Trophoblast cell (in vitro differentiated cells and primary cell): ENCODE data around the gene APRT.
A peak's percentile ranks its signal among the peaks of the same experiment; 100 is the strongest.

Experiments
- DNase-seq, 2 donors: peaks; one replicate each; pipeline ENCODE4 v3.0.0-alpha.2; 2016
- H2AFZ ChIP-seq: 2 replicates; pipeline ENCODE4 v1.6.1; 2013; ENCODE audit warnings: low read length, moderate library complexity, mild to moderate bottlenecking; ENCODE audit not compliant: insufficient read depth, poor library complexity
- H2AK5ac ChIP-seq: 2 replicates; pipeline ENCODE4 v1.6.1; 2013; ENCODE audit warnings: mild to moderate bottlenecking, low read length
- H2BK120ac ChIP-seq: 2 replicates; pipeline ENCODE4 v1.6.1; 2013; ENCODE audit warnings: low read length, mild to moderate bottlenecking, moderate library complexity; ENCODE audit not compliant: insufficient read depth, poor library complexity
- H2BK12ac ChIP-seq: 2 replicates; pipeline ENCODE4 v1.6.1; 2013; ENCODE audit warnings: mild to moderate bottlenecking, low read length, moderate library complexity
- H2BK5ac ChIP-seq: 2 replicates; pipeline ENCODE4 v1.6.1; 2013; ENCODE audit warnings: low read length, low read depth, moderate library complexity, mild to moderate bottlenecking; ENCODE audit not compliant: poor library complexity
- H3K14ac ChIP-seq: 2 replicates; pipeline ENCODE4 v1.6.1; 2013; ENCODE audit warnings: mild to moderate bottlenecking, low read length
- H3K18ac ChIP-seq: 2 replicates; pipeline ENCODE4 v1.6.1; 2013; ENCODE audit warnings: mild to moderate bottlenecking, low read length
- H3K23ac ChIP-seq: 2 replicates; pipeline ENCODE4 v1.6.1; 2013; ENCODE audit warnings: low read length
- H3K27ac ChIP-seq: 2 replicates; pipeline ENCODE4 v1.5.1; 2013; ENCODE audit warnings: low read depth, mild to moderate bottlenecking, inconsistent platforms, low read length, moderate library complexity
- H3K27me3 ChIP-seq: 2 replicates; pipeline ENCODE4 v1.6.1; 2013; ENCODE audit warnings: inconsistent platforms, mild to moderate bottlenecking, low read length, moderate library complexity; ENCODE audit not compliant: insufficient read depth
- H3K36me3 ChIP-seq, 2 experiments: 1 replicate in 1 of 2; 2 replicates in 1 of 2; pipeline ENCODE4 v1.6.1; 2013; ENCODE audit warnings: low read length in 2 of 2, mild to moderate bottlenecking in 2 of 2, moderate library complexity in 1 of 2; ENCODE audit not compliant: insufficient read depth in 2 of 2, control insufficient read depth in 1 of 2
- H3K4ac ChIP-seq: 2 replicates; pipeline ENCODE4 v1.6.1; 2013; ENCODE audit warnings: low read depth, mild to moderate bottlenecking, low read length, moderate library complexity
- H3K4me1 ChIP-seq, 2 experiments: 1 replicate in 1 of 2; 2 replicates in 1 of 2; pipeline ENCODE4 v1.6.1; 2013; ENCODE audit warnings: low read length in 2 of 2, mild to moderate bottlenecking in 2 of 2, moderate library complexity in 1 of 2; ENCODE audit not compliant: insufficient read depth in 2 of 2, control insufficient read depth in 1 of 2
- H3K4me2 ChIP-seq: 2 replicates; pipeline ENCODE4 v1.6.1; 2013; ENCODE audit warnings: inconsistent platforms, mild to moderate bottlenecking, low read length, moderate library complexity
- H3K4me3 ChIP-seq: 2 replicates; pipeline ENCODE4 v1.5.1; 2013; ENCODE audit warnings: mild to moderate bottlenecking, low read depth, low read length, inconsistent platforms
- H3K79me1 ChIP-seq: one replicate; pipeline ENCODE4 v1.6.1; 2013; ENCODE audit warnings: low read length
- H3K79me2 ChIP-seq: 2 replicates; pipeline ENCODE4 v1.6.1; 2013; ENCODE audit warnings: low read length, mild to moderate bottlenecking; ENCODE audit not compliant: control insufficient read depth, insufficient read depth, poor library complexity
- H3K9ac ChIP-seq: 2 replicates; pipeline ENCODE4 v1.6.1; 2013; ENCODE audit warnings: mild to moderate bottlenecking, low read length
- H3K9me3 ChIP-seq: 2 replicates; pipeline ENCODE4 v1.6.1; 2013; ENCODE audit warnings: low read depth, mild to moderate bottlenecking, control low read depth, inconsistent platforms, low read length; ENCODE audit not compliant: insufficient read depth
- H4K12ac ChIP-seq: 2 replicates; pipeline ENCODE4 v1.6.1; 2013; ENCODE audit warnings: low read depth, mild to moderate bottlenecking, low read length, moderate library complexity
- H4K8ac ChIP-seq: 2 replicates; pipeline ENCODE4 v1.6.1; 2013; ENCODE audit warnings: low read depth, mild to moderate bottlenecking, low read length, moderate library complexity
- H4K91ac ChIP-seq: one replicate; pipeline ENCODE4 v1.6.1; 2013; ENCODE audit warnings: low read depth, mild to moderate bottlenecking, low read length, moderate library complexity
- WGBS: extraction: QIAGEN DNeasy Blood & Tissue Kit; methylation state at CpG from one replicate; pipeline ENCODE4 v1.1.7; 2013; ENCODE audit warnings: missing lambda C conversion rate; ENCODE audit not compliant: insufficient read length, insufficient coverage; ENCODE audit errors: extremely low coverage; 5-methylcytosine and 5-hydroxymethylcytosine counted together

Gene APRT

GRCh38 chr16:88807142-88807625 is 4.5 kb downstream of the APRT start:
- Histone ChIP-seq H3K4ac (no peak overlapping the region), H3K18ac (no peak overlapping the region), H4K8ac (no peak overlapping the region), H2AFZ (no peak overlapping the region), H3K14ac (no peak overlapping the region), H2BK12ac (no peak overlapping the region), H3K4me3 (no peak overlapping the region), H3K27ac (no peak overlapping the region), H3K9me3 (peaks cover 2% of the 10 kb centered on the region), H3K79me2 (peaks cover 18% of the 10 kb centered on the region), H2AK5ac (no peak overlapping the region), H2BK120ac (no peak overlapping the region), H3K4me2 (no peak overlapping the region), H3K4me1 (peaks cover 15 to 32% of the 10 kb centered on the region in 2 experiments), H3K23ac (no peak overlapping the region), H3K36me3 (peaks cover 51% of the 10 kb centered on the region in 2 experiments), H4K12ac (no peak overlapping the region), H3K27me3 (no peaks in the 10 kb centered on the region), H3K9ac (no peak overlapping the region), H3K79me1 (peaks cover 19% of the 10 kb centered on the region), H2BK5ac (no peak overlapping the region), H4K91ac (no peak overlapping the region)
- no peak for DNase-seq
- no CpG with 5 or more reads among the region's 24 CpGs for WGBS

GRCh38 chr16:88806491-88807111 is 5.1 kb downstream of the APRT start:
- H3K18ac ChIP-seq = no peak overlapping the region
- no peaks in the 10 kb centered on the region for H3K27me3 ChIP-seq
- H3K14ac ChIP-seq = no peak overlapping the region
- peaks cover 51% of the 10 kb centered on the region in 2 experiments for H3K36me3 ChIP-seq
- H3K79me2 ChIP-seq = peaks cover 14% of the 10 kb centered on the region
- no peak overlapping the region for H4K8ac ChIP-seq
- no peak overlapping the region for H2BK5ac ChIP-seq
- H3K79me1 ChIP-seq = peaks cover 15% of the 10 kb centered on the region
- no peak overlapping the region for H3K27ac ChIP-seq
- H2AK5ac ChIP-seq = no peak overlapping the region
- H3K23ac ChIP-seq = no peak overlapping the region
- H3K9me3 ChIP-seq = no peaks in the 10 kb centered on the region
- H3K9ac ChIP-seq = no peak overlapping the region
- H2AFZ ChIP-seq = no peak overlapping the region
- H2BK12ac ChIP-seq = no peak overlapping the region
- peaks cover 17 to 30% of the 10 kb centered on the region in 2 experiments for H3K4me1 ChIP-seq
- H4K12ac ChIP-seq = no peak overlapping the region
- no peak overlapping the region for H3K4me2 ChIP-seq
- no peak overlapping the region for H3K4ac ChIP-seq
- no peak overlapping the region for H4K91ac ChIP-seq
- DNase-seq = no peak
- no CpG with 5 or more reads among the region's 27 CpGs for WGBS
- H2BK120ac ChIP-seq = no peak overlapping the region
- H3K4me3 ChIP-seq = no peak overlapping the region

- H3K27me3 ChIP-seq = no peaks in the 10 kb centered on the region
- no peak overlapping the region for H3K27ac ChIP-seq
- H3K79me1 ChIP-seq = peaks cover 9% of the 10 kb centered on the region
- no peak overlapping the region for H3K14ac ChIP-seq
- no peak overlapping the region for H3K4ac ChIP-seq
- H2BK5ac ChIP-seq = no peak overlapping the region
- H3K18ac ChIP-seq = no peak overlapping the region
- no peak overlapping the region for H2BK120ac ChIP-seq
- H3K36me3 ChIP-seq = peaks cover 51% of the 10 kb centered on the region in 2 experiments
- DNase-seq = no peak
- H3K79me2 ChIP-seq = peaks cover 9% of the 10 kb centered on the region
- no peak overlapping the region for H2AK5ac ChIP-seq
- no peak overlapping the region for H2AFZ ChIP-seq
- no peak overlapping the region for H3K4me2 ChIP-seq
- no peak overlapping the region for H3K23ac ChIP-seq
- H2BK12ac ChIP-seq = no peak overlapping the region
- no CpG with 5 or more reads among the region's 21 CpGs for WGBS
- no peak overlapping the region for H4K8ac ChIP-seq
- H4K91ac ChIP-seq = no peak overlapping the region
- H3K9me3 ChIP-seq = no peaks in the 10 kb centered on the region
- H3K9ac ChIP-seq = peak overlapping the region; percentile 17
- H3K4me1 ChIP-seq = peaks cover 15 to 25% of the 10 kb centered on the region in 2 experiments
- H4K12ac ChIP-seq = no peak overlapping the region
- peak overlapping the region; percentile 43 for H3K4me3 ChIP-seq
Measured at GRCh38 chr16:88805887-88806393, 5.8 kb downstream of the APRT start.

- Histone ChIP-seq H3K79me1 (peaks cover 9% of the 10 kb centered on the region), H3K9me3 (no peaks in the 10 kb centered on the region), H2BK5ac (no peak overlapping the region), H4K8ac (no peak overlapping the region), H2BK120ac (no peak overlapping the region), H3K23ac (no peak overlapping the region), H3K27ac (no peak overlapping the region), H2BK12ac (no peak overlapping the region), H3K4me1 (peaks cover 9 to 19% of the 10 kb centered on the region in 2 experiments), H2AK5ac (no peak overlapping the region), H3K4me2 (peak overlapping the region; percentile 68), H3K79me2 (peaks cover 9% of the 10 kb centered on the region), H4K12ac (no peak overlapping the region), H3K27me3 (no peaks in the 10 kb centered on the region), H3K9ac (no peak overlapping the region), H3K18ac (peak overlapping the region; percentile 25), H4K91ac (no peak overlapping the region), H3K4me3 (no peak overlapping the region), H3K14ac (no peak overlapping the region), H3K4ac (no peak overlapping the region), H2AFZ (no peak overlapping the region), H3K36me3 (peaks cover 51% of the 10 kb centered on the region in 2 experiments)
- no CpG with 5 or more reads among the region's 22 CpGs for WGBS
- DNase-seq = no peak
Measured at GRCh38 chr16:88805340-88805715, 6.4 kb downstream of the APRT start.
